Astrocyte (in vitro differentiated cells and primary cell): Measurements from ENCODE around the gene EYA2.

Source experiments
- CTCF ChIP-seq: IDR thresholded peaks from 2 replicates; pipeline ENCODE4 v1.5.1; 2011; ENCODE audit warnings: low read depth, mild to moderate bottlenecking, inconsistent platforms, low read length, moderate library complexity; ENCODE audit not compliant: insufficient read depth
- EZH2 ChIP-seq: IDR thresholded peaks from 2 replicates; pipeline ENCODE4 v1.6.1; 2012; ENCODE audit warnings: mild to moderate bottlenecking, low read length, inconsistent platforms; ENCODE audit not compliant: insufficient read depth

GRCh38 chr20:47210470-47210869, 315.8 kb downstream of the EYA2 start:
- TF ChIP-seq CTCF (no peak), EZH2 (no peak)
